ENCODE results near the gene EVI5.
A peak's percentile ranks its signal among the peaks of the same experiment; 100 is the strongest.

EVI5 gene

DNA sequence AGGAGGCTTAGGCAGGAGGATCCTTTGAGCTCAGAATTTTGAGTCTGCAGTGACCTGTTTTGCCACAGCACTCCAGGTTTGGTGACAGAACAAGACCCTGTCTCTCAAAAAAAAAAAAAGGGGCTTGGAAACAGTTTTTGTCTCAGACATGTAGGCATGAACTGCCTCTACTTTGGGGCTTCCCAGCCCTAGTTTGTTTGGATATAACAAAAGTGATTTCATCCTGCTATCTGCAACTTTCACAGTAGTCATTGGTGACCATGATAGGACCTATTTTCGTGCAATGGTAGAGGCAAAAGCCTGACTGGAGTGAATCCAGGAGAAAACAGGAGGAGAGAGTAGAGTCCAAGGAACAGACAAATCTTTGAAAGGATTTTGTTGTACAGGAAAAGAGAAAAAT is 20.3 kb upstream of the EVI5 start:
- Histone ChIP-seq H3K4me3 (ENCODE audit: severe bottlenecking) (no peak overlapping the region), H3K4me1 (ENCODE audit: insufficient read depth, poor library complexity, severe bottlenecking) (peaks cover 21% of the 10 kb centered on the region), H3K27ac (ENCODE audit: poor library complexity, severe bottlenecking) (peak overlapping the region; percentile 87), H3K9me3 (ENCODE audit: severe bottlenecking) (no peaks in the 10 kb centered on the region), H3K27me3 (ENCODE audit: insufficient read depth, poor library complexity, severe bottlenecking) (no peaks in the 10 kb centered on the region), H3K36me3 (ENCODE audit: low read depth) (no peaks in the 10 kb centered on the region)
- ATAC-seq (ENCODE audit: low read depth) (no peak), DNase-seq (ENCODE audit: low spot score) (no peak)
- TF ChIP-seq, protein P1, sequence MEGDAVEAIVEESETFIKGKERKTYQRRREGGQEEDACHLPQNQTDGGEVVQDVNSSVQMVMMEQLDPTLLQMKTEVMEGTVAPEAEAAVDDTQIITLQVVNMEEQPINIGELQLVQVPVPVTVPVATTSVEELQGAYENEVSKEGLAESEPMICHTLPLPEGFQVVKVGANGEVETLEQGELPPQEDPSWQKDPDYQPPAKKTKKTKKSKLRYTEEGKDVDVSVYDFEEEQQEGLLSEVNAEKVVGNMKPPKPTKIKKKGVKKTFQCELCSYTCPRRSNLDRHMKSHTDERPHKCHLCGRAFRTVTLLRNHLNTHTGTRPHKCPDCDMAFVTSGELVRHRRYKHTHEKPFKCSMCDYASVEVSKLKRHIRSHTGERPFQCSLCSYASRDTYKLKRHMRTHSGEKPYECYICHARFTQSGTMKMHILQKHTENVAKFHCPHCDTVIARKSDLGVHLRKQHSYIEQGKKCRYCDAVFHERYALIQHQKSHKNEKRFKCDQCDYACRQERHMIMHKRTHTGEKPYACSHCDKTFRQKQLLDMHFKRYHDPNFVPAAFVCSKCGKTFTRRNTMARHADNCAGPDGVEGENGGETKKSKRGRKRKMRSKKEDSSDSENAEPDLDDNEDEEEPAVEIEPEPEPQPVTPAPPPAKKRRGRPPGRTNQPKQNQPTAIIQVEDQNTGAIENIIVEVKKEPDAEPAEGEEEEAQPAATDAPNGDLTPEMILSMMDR (IDR thresholded peaks at IDR 0.05; ENCODE audit: poor library complexity, severe bottlenecking), result no peak

DNA sequence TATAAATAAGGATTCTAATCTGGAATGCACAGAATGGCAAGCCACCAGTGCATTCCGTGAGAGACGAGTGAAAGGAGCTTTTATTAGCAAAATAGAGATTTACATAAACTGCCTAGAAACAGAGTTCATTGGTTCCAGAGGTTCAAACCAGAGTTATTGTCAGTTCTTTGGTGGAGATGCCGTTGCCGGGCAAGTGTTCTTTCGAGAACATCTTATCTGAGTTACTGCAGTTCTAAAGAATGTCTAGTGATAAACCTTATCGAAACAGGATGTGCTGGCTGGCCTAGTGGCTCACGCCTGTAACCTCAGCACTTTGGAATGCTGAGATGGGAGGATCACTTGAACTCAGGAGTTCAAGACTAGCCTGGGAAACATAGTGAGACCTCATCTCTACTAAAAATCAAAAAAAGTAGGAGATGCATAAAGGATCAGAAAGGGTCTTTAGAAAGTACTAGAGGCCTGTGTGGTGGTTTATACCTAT is 19.9 kb upstream of the EVI5 start:
- H3K4me1 ChIP-seq (ENCODE audit: insufficient read depth, poor library complexity, severe bottlenecking), result peaks cover 21% of the 10 kb centered on the region
- H3K27ac ChIP-seq (ENCODE audit: poor library complexity, severe bottlenecking), result peak overlapping the region; percentile 87
- DNase-seq (ENCODE audit: low spot score) (peak; percentile 82), ATAC-seq (ENCODE audit: low read depth) (peak; percentile 91)
- no peaks in the 10 kb centered on the region for H3K9me3 ChIP-seq (ENCODE audit: severe bottlenecking)
- H3K27me3 ChIP-seq (ENCODE audit: insufficient read depth, poor library complexity, severe bottlenecking), result no peaks in the 10 kb centered on the region
- TF ChIP-seq, protein P1 (IDR thresholded peaks at IDR 0.05; ENCODE audit: poor library complexity, severe bottlenecking), result no peak
- H3K4me3 ChIP-seq (ENCODE audit: severe bottlenecking), result no peak overlapping the region
- H3K36me3 ChIP-seq (ENCODE audit: low read depth), result no peaks in the 10 kb centered on the region

DNA sequence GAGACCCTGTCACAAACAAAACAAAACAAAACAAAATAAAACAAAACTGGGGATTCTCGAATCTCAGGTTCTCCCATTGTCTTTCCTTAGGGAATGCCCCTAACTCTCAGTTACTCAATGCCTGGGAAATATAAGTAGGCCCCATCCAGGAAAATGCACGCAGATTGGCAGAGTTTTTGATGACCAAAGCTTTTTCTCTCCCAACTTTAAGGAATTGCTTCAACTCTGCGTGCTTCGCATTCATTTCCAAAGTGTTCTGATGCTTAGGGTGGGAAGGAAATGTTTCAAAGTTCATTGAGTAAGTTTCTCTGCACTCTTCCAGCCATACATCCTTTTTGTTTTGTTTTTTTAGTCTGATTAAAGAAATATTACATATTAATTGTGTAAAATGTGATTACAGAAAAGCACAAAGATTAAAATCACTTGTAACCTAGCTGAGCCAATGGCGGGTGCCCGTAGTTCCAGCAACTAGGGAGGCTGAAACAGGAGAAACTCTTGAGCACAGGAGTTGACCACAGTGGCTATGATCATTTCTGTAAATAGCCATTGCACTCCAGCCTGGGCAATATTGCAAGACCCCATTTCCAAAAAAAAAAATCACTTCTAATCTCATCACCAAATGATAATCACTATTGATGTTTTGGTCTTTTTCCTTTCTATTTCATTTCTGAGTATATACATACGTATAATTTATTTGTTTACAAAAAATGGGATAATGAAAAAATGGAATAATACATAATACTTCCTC is 18.4 kb upstream of the EVI5 start:
- Histone ChIP-seq H3K27me3 (ENCODE audit: insufficient read depth, poor library complexity, severe bottlenecking) (no peaks in the 10 kb centered on the region), H3K36me3 (ENCODE audit: low read depth) (no peaks in the 10 kb centered on the region), H3K4me3 (ENCODE audit: severe bottlenecking) (no peak overlapping the region), H3K9me3 (ENCODE audit: severe bottlenecking) (no peaks in the 10 kb centered on the region), H3K27ac (ENCODE audit: poor library complexity, severe bottlenecking) (peak overlapping the region; percentile 87), H3K4me1 (ENCODE audit: insufficient read depth, poor library complexity, severe bottlenecking) (peaks cover 12% of the 10 kb centered on the region)
- no peak for DNase-seq (ENCODE audit: low spot score)
- no peak for ATAC-seq (ENCODE audit: low read depth)
- TF ChIP-seq, protein P1 (IDR thresholded peaks at IDR 0.05; ENCODE audit: poor library complexity, severe bottlenecking), result no peak

DNA sequence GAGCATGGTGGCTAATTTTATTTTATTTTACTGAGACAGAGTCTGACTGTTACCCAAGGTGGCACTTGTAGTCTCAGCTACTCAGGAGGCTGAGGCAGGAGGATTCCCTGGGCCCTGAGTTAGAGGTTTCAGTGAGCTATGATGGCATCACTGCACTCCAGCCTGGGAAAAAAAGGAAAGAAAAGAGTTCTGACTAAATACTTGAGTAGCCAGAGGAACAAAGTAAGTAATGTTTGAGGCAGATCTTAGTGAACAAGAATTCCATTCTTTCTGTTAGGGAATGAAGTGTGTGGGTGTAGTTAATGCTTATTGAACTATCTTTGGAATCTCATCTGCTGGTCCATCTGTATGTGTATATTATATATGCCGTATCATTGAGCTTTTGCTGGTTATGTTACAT is 13.1 kb upstream of the EVI5 start:
- H3K27me3 ChIP-seq (ENCODE audit: insufficient read depth, poor library complexity, severe bottlenecking), result no peaks in the 10 kb centered on the region
- ATAC-seq (ENCODE audit: low read depth) (no peak), DNase-seq (ENCODE audit: low spot score) (no peak)
- H3K36me3 ChIP-seq (ENCODE audit: low read depth), result no peaks in the 10 kb centered on the region
- no peaks in the 10 kb centered on the region for H3K9me3 ChIP-seq (ENCODE audit: severe bottlenecking)
- no peak overlapping the region for H3K27ac ChIP-seq (ENCODE audit: poor library complexity, severe bottlenecking)
- TF ChIP-seq, protein P1 (IDR thresholded peaks at IDR 0.05; ENCODE audit: poor library complexity, severe bottlenecking), result no peak
- no peaks in the 10 kb centered on the region for H3K4me1 ChIP-seq (ENCODE audit: insufficient read depth, poor library complexity, severe bottlenecking)
- no peak overlapping the region for H3K4me3 ChIP-seq (ENCODE audit: severe bottlenecking)

DNA sequence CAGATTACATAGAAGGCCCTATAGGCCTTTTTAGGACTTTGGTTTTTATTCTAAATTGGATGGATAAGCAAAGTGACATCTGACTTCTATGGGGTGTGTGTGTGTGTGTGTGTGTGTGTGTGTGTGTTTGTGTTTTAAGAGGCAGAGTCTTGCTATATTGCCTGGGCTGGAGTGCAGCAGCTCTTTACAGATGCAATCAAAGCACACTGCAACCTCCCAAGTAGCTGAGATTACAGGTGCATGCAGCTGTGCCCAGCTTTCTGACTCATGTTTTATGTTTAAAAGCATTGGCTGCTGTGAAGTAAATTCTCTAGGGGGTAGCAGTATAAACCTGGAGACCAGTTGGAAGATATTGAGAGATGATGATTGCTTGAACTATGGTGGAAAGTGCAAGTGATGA is 12.4 kb upstream of the EVI5 start:
- DNase-seq (ENCODE audit: low spot score), result no peak
- H3K36me3 ChIP-seq (ENCODE audit: low read depth), result no peaks in the 10 kb centered on the region
- no peaks in the 10 kb centered on the region for H3K9me3 ChIP-seq (ENCODE audit: severe bottlenecking)
- no peak overlapping the region for H3K4me3 ChIP-seq (ENCODE audit: severe bottlenecking)
- no peak overlapping the region for H3K27ac ChIP-seq (ENCODE audit: poor library complexity, severe bottlenecking)
- no peak for ATAC-seq (ENCODE audit: low read depth)
- no peaks in the 10 kb centered on the region for H3K4me1 ChIP-seq (ENCODE audit: insufficient read depth, poor library complexity, severe bottlenecking)
- H3K27me3 ChIP-seq (ENCODE audit: insufficient read depth, poor library complexity, severe bottlenecking), result no peaks in the 10 kb centered on the region
- TF ChIP-seq, protein P1 (IDR thresholded peaks at IDR 0.05; ENCODE audit: poor library complexity, severe bottlenecking), result no peak
